Kidney epithelial cell (primary cell): ENCODE measurements around the gene TRIO. TPM values are rescaled to one million over a fixed set of nuclear protein-coding genes. Genes with fewer than 3 reads are reported as not detected.

Experiments used
- DNase-seq: peaks from one replicate; pipeline ENCODE4 v3.0.0-alpha.2; 2010; ENCODE audit warnings: low read depth
- H3K27me3 ChIP-seq: 2 replicates; pipeline ENCODE4 v1.6.0; 2011; ENCODE audit warnings: low read length; ENCODE audit not compliant: control insufficient read depth, insufficient read depth
- H3K36me3 ChIP-seq: 2 replicates; pipeline ENCODE4 v1.5.1; 2011; ENCODE audit warnings: low read length; ENCODE audit not compliant: control insufficient read depth, insufficient read depth
- H3K4me3 ChIP-seq: 2 replicates; pipeline ENCODE4 v1.5.1; 2011; ENCODE audit warnings: low read depth, mild to moderate bottlenecking, control low read depth, low read length
- CTCF ChIP-seq: IDR thresholded peaks from 2 replicates; pipeline ENCODE4 v1.5.1; 2011; ENCODE audit warnings: mild to moderate bottlenecking, moderate library complexity, low read length, control low read depth, inconsistent platforms; ENCODE audit not compliant: insufficient read depth, poor library complexity, severe bottlenecking
- total RNA-seq: library from RNA; depleted of rRNA; stranded (reverse); fragments of >200 nt; gene quantifications from 2 replicates; pipeline ENCODE4 v1.2.3, GENCODE V29; 2015

The TRIO gene
- total RNA-seq, 1 donor from 2014 or later, result 174 TPM

- H3K4me3 ChIP-seq, result peak overlapping the region; percentile 98
- H3K36me3 ChIP-seq, result no peaks in the 10 kb centered on the region
- H3K27me3 ChIP-seq, result no peaks in the 10 kb centered on the region
- TF ChIP-seq CTCF, result no peak
- DNase-seq, result no peak
Observed at GRCh38 chr5:14142202-14142826, 828 bp upstream of the TRIO start.

GRCh38 chr5:14143546-14143840 is 351 bp downstream of the TRIO start:
- no peak for DNase-seq
- Histone ChIP-seq H3K36me3 (no peaks in the 10 kb centered on the region), H3K27me3 (no peaks in the 10 kb centered on the region), H3K4me3 (peak overlapping the region; percentile 98)
- TF ChIP-seq CTCF, result no peak

- H3K4me3 ChIP-seq, result peak overlapping the region; percentile 98
- DNase-seq, result no peak
- TF ChIP-seq CTCF, result no peak
- H3K36me3 ChIP-seq, result no peaks in the 10 kb centered on the region
- no peaks in the 10 kb centered on the region for H3K27me3 ChIP-seq
Observed at GRCh38 chr5:14143841-14144585, 871 bp downstream of the TRIO start.

GRCh38 chr5:14144586-14145434 is 1.7 kb downstream of the TRIO start:
- H3K36me3 ChIP-seq, result no peaks in the 10 kb centered on the region
- H3K27me3 ChIP-seq, result no peaks in the 10 kb centered on the region
- TF ChIP-seq CTCF, result no peak
- no peak for DNase-seq
- peak overlapping the region; percentile 98 for H3K4me3 ChIP-seq

- no peak for TF ChIP-seq CTCF
- no peak for DNase-seq
- Histone ChIP-seq H3K4me3 (peak overlapping the region; percentile 98), H3K36me3 (no peaks in the 10 kb centered on the region), H3K27me3 (no peaks in the 10 kb centered on the region)
Observed at GRCh38 chr5:14145435-14146334, 2.5 kb downstream of the TRIO start.
